Mesendoderm (in vitro differentiated cells): Measurements from ENCODE around the gene PPP1R12C.

Experiments
- DNase-seq: peaks from one replicate; pipeline ENCODE4 v3.0.0; 2013
- H2AK5ac ChIP-seq: 2 replicates; pipeline ENCODE4 v1.6.1; 2013; ENCODE audit warnings: low read length, inconsistent platforms
- H2BK120ac ChIP-seq: 2 replicates; pipeline ENCODE4 v1.6.1; 2013; ENCODE audit warnings: low read depth, mild to moderate bottlenecking, low read length, moderate library complexity, mixed read lengths
- H2BK15ac ChIP-seq: replicated peaks from 2 replicates; pipeline ENCODE4 v1.6.1; 2013; ENCODE audit warnings: low read depth, mild to moderate bottlenecking, moderate library complexity
- H2BK5ac ChIP-seq: 2 replicates; pipeline ENCODE4 v1.6.1; 2013; ENCODE audit warnings: low read length, inconsistent platforms
- H3K18ac ChIP-seq: 2 replicates; pipeline ENCODE4 v1.6.1; 2013; ENCODE audit warnings: mild to moderate bottlenecking, low read length, mixed read lengths
- H3K23ac ChIP-seq: one replicate; pipeline ENCODE4 v1.6.1; 2013; ENCODE audit warnings: low read length
- H3K27ac ChIP-seq: 2 replicates; pipeline ENCODE4 v1.5.1; 2013; ENCODE audit warnings: low read depth, mild to moderate bottlenecking, inconsistent platforms, low read length, moderate library complexity
- H3K27me3 ChIP-seq: 2 replicates; pipeline ENCODE4 v1.6.1; 2013; ENCODE audit warnings: low read length, control low read depth, mild to moderate bottlenecking, inconsistent platforms; ENCODE audit not compliant: insufficient read depth, poor library complexity
- H3K36me3 ChIP-seq: 2 replicates; pipeline ENCODE4 v1.6.1; 2013; ENCODE audit warnings: low read length, inconsistent platforms; ENCODE audit not compliant: control insufficient read depth, insufficient read depth
- H3K4ac ChIP-seq: one replicate; pipeline ENCODE4 v1.6.1; 2013; ENCODE audit warnings: low read depth, mild to moderate bottlenecking, low read length, moderate library complexity
- H3K4me1 ChIP-seq: 2 replicates; pipeline ENCODE4 v1.6.1; 2013; ENCODE audit warnings: low read depth, low read length, inconsistent platforms; ENCODE audit not compliant: control insufficient read depth
- H3K4me2 ChIP-seq: 2 replicates; pipeline ENCODE4 v1.6.1; 2013; ENCODE audit warnings: low read length
- H3K4me3 ChIP-seq: 2 replicates; pipeline ENCODE4 v1.5.1; 2013; ENCODE audit warnings: mild to moderate bottlenecking, low read length
- H3K56ac ChIP-seq: one replicate; pipeline ENCODE4 v1.6.1; 2013; ENCODE audit warnings: low read length
- H3K79me1 ChIP-seq: 2 replicates; pipeline ENCODE4 v1.6.1; 2013; ENCODE audit warnings: low read length, inconsistent platforms
- H3K79me2 ChIP-seq: 2 replicates; pipeline ENCODE4 v1.6.1; 2013; ENCODE audit warnings: mild to moderate bottlenecking, low read length; ENCODE audit not compliant: control insufficient read depth, insufficient read depth
- H3K9ac ChIP-seq: 2 replicates; pipeline ENCODE4 v1.6.1; 2013; ENCODE audit warnings: low read length, inconsistent platforms
- H4K5ac ChIP-seq: one replicate; pipeline ENCODE4 v1.6.1; 2013; ENCODE audit warnings: low read length
- H4K8ac ChIP-seq: one replicate; pipeline ENCODE4 v1.6.1; 2013; ENCODE audit warnings: low read depth, mild to moderate bottlenecking, control low read depth, low read length, moderate library complexity
- WGBS: extraction: QIAGEN DNeasy Blood & Tissue Kit; methylation state at CpG from one replicate; pipeline ENCODE4 v1.1.7; 2013; ENCODE audit warnings: low lambda C conversion rate, missing lambda C conversion rate; ENCODE audit not compliant: insufficient coverage; ENCODE audit errors: extremely low coverage; 5-methylcytosine and 5-hydroxymethylcytosine counted together

Gene PPP1R12C

DNA sequence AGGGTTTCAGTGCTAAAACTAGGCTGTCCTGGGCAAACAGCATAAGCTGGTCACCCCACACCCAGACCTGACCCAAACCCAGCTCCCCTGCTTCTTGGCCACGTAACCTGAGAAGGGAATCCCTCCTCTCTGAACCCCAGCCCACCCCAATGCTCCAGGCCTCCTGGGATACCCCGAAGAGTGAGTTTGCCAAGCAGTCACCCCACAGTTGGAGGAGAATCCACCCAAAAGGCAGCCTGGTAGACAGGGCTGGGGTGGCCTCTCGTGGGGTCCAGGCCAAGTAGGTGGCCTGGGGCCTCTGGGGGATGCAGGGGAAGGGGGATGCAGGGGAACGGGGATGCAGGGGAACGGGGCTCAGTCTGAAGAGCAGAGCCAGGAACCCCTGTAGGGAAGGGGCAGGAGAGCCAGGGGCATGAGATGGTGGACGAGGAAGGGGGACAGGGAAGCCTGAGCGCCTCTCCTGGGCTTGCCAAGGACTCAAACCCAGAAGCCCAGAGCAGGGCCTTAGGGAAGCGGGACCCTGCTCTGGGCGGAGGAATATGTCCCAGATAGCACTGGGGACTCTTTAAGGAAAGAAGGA is 2.8 kb downstream of the PPP1R12C start:
- no peak overlapping the region for H3K56ac ChIP-seq
- no peak overlapping the region for H2BK120ac ChIP-seq

DNA sequence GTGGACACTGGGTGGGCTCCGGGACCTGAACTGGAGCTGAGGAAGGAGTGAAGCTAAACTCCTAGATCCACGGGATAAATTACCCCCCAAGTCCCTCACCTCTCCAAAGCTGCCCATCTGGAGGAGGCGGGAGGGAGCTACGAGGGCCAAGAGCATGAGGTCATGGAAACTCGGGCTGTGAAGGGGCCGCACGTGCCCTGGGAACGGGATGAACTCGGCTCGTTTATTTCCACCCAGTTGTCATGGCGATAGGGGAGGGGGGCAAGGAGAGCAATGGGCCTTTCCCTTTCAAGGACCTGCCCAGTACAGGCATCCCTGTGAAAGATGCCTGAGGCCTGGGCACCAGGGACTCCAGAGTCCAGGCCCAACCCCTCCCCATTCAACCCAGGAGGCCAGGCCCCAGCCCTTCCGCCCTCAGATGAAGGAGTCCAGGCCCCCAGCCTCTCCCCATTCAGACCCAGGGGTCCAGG is 3.8 kb downstream of the PPP1R12C start:
- H3K36me3 ChIP-seq = no peaks in the 10 kb centered on the region
- H3K27ac ChIP-seq = no peak overlapping the region
- H2BK120ac ChIP-seq = no peak overlapping the region
- H3K4me3 ChIP-seq = no peak overlapping the region
- H3K4me1 ChIP-seq = peaks cover 8% of the 10 kb centered on the region
- H3K4me2 ChIP-seq = no peak overlapping the region
- no peak overlapping the region for H2BK15ac ChIP-seq
- H2BK5ac ChIP-seq = no peak overlapping the region
- H3K18ac ChIP-seq = no peak overlapping the region
- H3K23ac ChIP-seq = no peak overlapping the region
- H4K5ac ChIP-seq = no peak overlapping the region
- H2AK5ac ChIP-seq = no peak overlapping the region
- peaks cover 40% of the 10 kb centered on the region for H3K79me2 ChIP-seq
- H3K79me1 ChIP-seq = peaks cover 40% of the 10 kb centered on the region
- WGBS = no CpG with 5 or more reads among the region's 12 CpGs
- DNase-seq = peak; percentile 99
- no peak overlapping the region for H4K8ac ChIP-seq
- H3K56ac ChIP-seq = no peak overlapping the region
- H3K9ac ChIP-seq = no peak overlapping the region
- no peaks in the 10 kb centered on the region for H3K27me3 ChIP-seq
- H3K4ac ChIP-seq = no peak overlapping the region

More for the DNA sequence above, 2.8 kb downstream of the PPP1R12C start:
- H3K36me3 ChIP-seq = no peaks in the 10 kb centered on the region
- no peaks in the 10 kb centered on the region for H3K27me3 ChIP-seq
- H3K23ac ChIP-seq = no peak overlapping the region
- H3K4ac ChIP-seq = no peak overlapping the region
- no CpG with 5 or more reads among the region's 9 CpGs for WGBS
- H3K79me1 ChIP-seq = peaks cover 38% of the 10 kb centered on the region
- no peak overlapping the region for H3K18ac ChIP-seq
- H3K9ac ChIP-seq = no peak overlapping the region
- H2BK15ac ChIP-seq = no peak overlapping the region
- peaks cover 8% of the 10 kb centered on the region for H3K4me1 ChIP-seq
- H3K27ac ChIP-seq = no peak overlapping the region
- no peak overlapping the region for H4K8ac ChIP-seq
- H3K79me2 ChIP-seq = peaks cover 40% of the 10 kb centered on the region
- no peak overlapping the region for H4K5ac ChIP-seq
- H2AK5ac ChIP-seq = no peak overlapping the region
- H2BK5ac ChIP-seq = no peak overlapping the region
- DNase-seq = no peak
- H3K4me2 ChIP-seq = no peak overlapping the region
- H3K4me3 ChIP-seq = no peak overlapping the region

DNA sequence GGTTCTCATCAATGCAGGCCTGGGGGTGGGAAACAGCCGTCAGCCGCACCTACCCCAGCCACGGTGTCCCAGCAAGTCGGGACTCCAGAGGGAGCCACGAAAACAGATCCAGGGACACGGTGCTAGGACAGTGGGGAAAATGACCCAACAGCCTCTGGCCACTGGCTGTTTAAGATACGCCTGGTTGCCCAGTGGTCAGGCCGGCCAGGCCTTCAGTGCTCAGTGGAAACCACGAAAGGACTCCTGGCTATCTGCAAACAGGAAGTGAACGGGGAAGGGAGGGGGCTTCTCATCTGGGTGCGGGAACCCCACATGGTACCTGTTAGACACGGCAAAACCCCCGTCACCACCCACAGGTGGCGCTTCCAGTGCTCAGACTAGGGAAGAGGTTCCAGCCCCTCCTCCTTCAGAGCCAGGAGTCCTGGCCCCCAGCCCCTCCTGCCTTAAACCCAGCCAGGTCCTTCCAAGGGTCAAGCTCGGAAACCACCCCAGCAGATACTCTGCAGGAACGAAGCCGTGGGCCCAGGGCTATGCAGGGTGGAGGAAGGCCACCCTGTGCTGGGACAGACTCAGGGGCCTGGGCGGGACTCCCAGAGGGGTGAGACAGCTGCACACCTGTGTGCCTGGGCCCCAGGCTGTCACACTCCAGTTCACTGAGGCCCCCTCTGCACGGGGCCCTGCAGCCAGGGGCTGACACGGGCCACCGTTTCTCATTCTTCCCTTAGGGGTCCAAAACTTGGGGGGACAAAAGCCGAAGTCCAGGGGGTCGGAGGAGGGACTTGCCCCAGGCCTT is 4.5 kb downstream of the PPP1R12C start:
- no peak overlapping the region for H3K9ac ChIP-seq
- H4K5ac ChIP-seq = no peak overlapping the region
- H3K79me1 ChIP-seq = peaks cover 40% of the 10 kb centered on the region
- no peak overlapping the region for H2BK15ac ChIP-seq
- H3K18ac ChIP-seq = no peak overlapping the region
- DNase-seq = peak; percentile 52
- no peak overlapping the region for H2BK5ac ChIP-seq
- no peak overlapping the region for H3K27ac ChIP-seq
- no peak overlapping the region for H4K8ac ChIP-seq
- H3K36me3 ChIP-seq = no peaks in the 10 kb centered on the region
- no peak overlapping the region for H3K23ac ChIP-seq
- no peak overlapping the region for H3K56ac ChIP-seq
- no peaks in the 10 kb centered on the region for H3K27me3 ChIP-seq
- no peak overlapping the region for H3K4me2 ChIP-seq
- H3K79me2 ChIP-seq = peaks cover 40% of the 10 kb centered on the region
- peaks cover 8% of the 10 kb centered on the region for H3K4me1 ChIP-seq
- H3K4me3 ChIP-seq = no peak overlapping the region
- no peak overlapping the region for H3K4ac ChIP-seq
- WGBS = no CpG with 5 or more reads among the region's 23 CpGs
- no peak overlapping the region for H2AK5ac ChIP-seq
- H2BK120ac ChIP-seq = no peak overlapping the region

DNA sequence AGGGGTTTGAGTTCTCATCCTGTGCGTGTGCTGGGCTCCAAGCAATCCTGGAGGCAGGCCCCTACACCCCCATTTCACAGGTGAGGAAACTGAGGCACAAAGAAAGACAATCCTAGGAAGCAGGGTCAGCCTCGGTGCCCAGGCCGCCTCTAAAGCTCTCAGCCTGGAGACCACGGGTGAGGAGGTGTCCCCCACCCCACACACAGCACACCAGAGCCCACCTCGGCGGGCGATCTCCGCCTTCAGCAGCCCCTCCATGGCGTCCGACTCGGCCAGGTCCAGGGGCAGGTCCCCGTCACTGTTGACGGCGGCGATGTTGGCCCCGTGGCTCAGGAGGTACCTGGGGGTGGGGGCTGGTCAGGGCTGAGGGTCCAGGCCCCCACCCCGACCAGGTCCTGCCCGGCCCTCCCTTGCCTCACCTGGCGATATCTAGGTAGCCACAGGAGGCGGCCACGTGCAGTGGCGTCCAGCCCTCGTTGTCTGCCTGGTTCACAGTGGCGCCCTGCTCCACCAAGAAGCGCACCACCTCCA is 5.1 kb downstream of the PPP1R12C start:
- Histone ChIP-seq H3K79me2 (peaks cover 40% of the 10 kb centered on the region), H2BK15ac (no peak overlapping the region), H2BK120ac (no peak overlapping the region), H3K4me3 (no peak overlapping the region), H2BK5ac (no peak overlapping the region), H3K18ac (no peak overlapping the region), H4K8ac (no peak overlapping the region), H3K79me1 (peaks cover 40% of the 10 kb centered on the region), H3K36me3 (no peaks in the 10 kb centered on the region), H3K4me2 (no peak overlapping the region), H3K9ac (no peak overlapping the region), H4K5ac (no peak overlapping the region), H2AK5ac (no peak overlapping the region), H3K56ac (no peak overlapping the region), H3K27ac (no peak overlapping the region), H3K23ac (no peak overlapping the region), H3K4ac (no peak overlapping the region), H3K4me1 (peaks cover 8% of the 10 kb centered on the region), H3K27me3 (no peaks in the 10 kb centered on the region)
- no peak for DNase-seq
- WGBS = no CpG with 5 or more reads among the region's 25 CpGs

DNA sequence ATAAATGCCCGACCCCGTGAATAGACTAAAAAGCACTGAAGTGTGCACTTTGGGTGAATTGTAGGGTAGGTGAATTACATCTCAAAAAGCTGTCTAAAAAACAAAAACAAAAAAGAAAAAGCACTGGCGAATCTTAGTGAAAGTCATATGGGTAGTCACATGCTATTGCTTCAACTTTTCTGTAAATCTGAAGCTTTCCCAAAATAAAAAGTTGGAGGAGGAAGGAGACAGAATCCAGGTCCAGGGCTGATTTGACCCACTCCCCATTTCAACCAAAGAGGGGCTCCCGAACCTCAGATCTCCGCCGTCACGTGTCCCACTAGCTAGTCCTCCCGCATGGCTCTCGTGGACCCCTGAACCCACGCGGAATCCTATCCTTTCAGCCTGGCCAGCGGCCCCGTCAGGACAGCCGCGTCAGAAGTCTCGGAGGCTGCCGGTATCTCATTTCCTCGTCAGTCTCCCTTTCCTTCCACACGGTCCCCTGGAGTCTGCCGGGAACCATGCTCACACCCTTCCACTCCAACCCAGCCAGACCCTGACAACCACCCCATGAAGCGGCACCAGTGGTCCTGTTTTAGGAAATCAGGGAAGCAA is 6.1 kb downstream of the PPP1R12C start:
- H4K8ac ChIP-seq = no peak overlapping the region
- WGBS = no CpG with 5 or more reads among the region's 21 CpGs
- H2BK15ac ChIP-seq = no peak overlapping the region
- no peak overlapping the region for H3K4ac ChIP-seq
- H3K4me2 ChIP-seq = no peak overlapping the region
- no peak overlapping the region for H3K23ac ChIP-seq
- H3K79me2 ChIP-seq = peaks cover 33% of the 10 kb centered on the region
- no peak overlapping the region for H3K4me3 ChIP-seq
- H3K36me3 ChIP-seq = no peaks in the 10 kb centered on the region
- H2BK120ac ChIP-seq = no peak overlapping the region
- H3K18ac ChIP-seq = no peak overlapping the region
- no peak overlapping the region for H4K5ac ChIP-seq
- H3K9ac ChIP-seq = no peak overlapping the region
- DNase-seq = no peak
- peaks cover 37% of the 10 kb centered on the region for H3K79me1 ChIP-seq
- H3K56ac ChIP-seq = no peak overlapping the region
- no peaks in the 10 kb centered on the region for H3K27me3 ChIP-seq
- H3K27ac ChIP-seq = no peak overlapping the region
- H3K4me1 ChIP-seq = peaks cover 8% of the 10 kb centered on the region
- no peak overlapping the region for H2AK5ac ChIP-seq
- H2BK5ac ChIP-seq = no peak overlapping the region
